ENCODE data around the gene CPT1A.

CPT1A gene

DNA sequence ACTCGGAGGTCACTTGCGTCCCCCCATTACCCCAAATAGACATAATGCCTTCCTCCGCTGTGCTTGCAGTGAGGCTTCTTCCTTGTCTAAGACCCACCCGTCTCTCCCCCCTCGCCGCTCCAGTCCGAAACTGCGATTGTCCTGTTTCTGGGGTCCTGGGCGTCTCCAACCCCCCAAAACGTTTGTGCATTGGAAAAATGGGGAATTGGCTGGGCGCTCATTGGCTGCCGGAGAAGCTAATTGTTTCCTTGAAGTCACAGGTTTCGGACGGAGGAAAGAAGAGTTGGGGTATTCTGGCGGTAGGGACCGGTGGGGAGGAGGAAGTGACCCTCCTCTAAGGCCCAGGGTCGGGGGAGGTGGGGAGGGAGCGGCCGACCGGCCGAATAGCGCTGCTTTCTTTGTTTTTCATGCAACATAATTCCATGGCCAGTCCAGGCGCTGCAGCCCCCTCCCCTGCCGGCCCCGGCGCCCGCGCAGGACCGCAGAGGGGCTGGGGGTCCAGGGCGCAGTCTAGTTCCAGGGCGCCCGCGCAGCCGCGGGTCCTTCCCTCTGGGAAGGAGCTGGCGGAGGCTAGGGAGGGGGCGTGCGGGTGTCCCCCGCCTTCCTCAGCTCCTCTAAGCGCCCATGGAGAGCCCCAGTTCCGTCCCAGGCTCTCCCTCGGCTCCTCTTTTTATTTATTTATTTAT lies 12.7 kb upstream of the CPT1A start:
- Histone ChIP-seq H2AFZ (ENCODE audit: low read length) (no peak overlapping the region), H4K20me1 (ENCODE audit: insufficient read depth, low read length) (no peaks in the 10 kb centered on the region), H3K9me3 (ENCODE audit: low read length) (no peaks in the 10 kb centered on the region), H3K27ac (ENCODE audit: low read depth, low read length, poor library complexity, severe bottlenecking) (no peak overlapping the region), H3F3A (ENCODE audit: insufficient read depth, low read length) (no peaks in the 10 kb centered on the region), H3K4me3 (ENCODE audit: low read depth, low read length, poor library complexity, severe bottlenecking) (no peak overlapping the region), H3K4me1 (ENCODE audit: insufficient read depth, low read length, severe bottlenecking) (no peaks in the 10 kb centered on the region), H3K9me2 (ENCODE audit: low read depth, low read length) (no peaks in the 10 kb centered on the region), H3K9ac (ENCODE audit: low read length) (no peak overlapping the region), H3K4me2 (ENCODE audit: low read length) (no peak overlapping the region), H3K36me3 (ENCODE audit: insufficient read depth, low read length) (no peaks in the 10 kb centered on the region), H3K27me3 (ENCODE audit: insufficient read depth, low read length) (no peaks in the 10 kb centered on the region), H3K79me2 (ENCODE audit: insufficient read depth, low read length) (no peaks in the 10 kb centered on the region)
- TF ChIP-seq, protein P1, sequence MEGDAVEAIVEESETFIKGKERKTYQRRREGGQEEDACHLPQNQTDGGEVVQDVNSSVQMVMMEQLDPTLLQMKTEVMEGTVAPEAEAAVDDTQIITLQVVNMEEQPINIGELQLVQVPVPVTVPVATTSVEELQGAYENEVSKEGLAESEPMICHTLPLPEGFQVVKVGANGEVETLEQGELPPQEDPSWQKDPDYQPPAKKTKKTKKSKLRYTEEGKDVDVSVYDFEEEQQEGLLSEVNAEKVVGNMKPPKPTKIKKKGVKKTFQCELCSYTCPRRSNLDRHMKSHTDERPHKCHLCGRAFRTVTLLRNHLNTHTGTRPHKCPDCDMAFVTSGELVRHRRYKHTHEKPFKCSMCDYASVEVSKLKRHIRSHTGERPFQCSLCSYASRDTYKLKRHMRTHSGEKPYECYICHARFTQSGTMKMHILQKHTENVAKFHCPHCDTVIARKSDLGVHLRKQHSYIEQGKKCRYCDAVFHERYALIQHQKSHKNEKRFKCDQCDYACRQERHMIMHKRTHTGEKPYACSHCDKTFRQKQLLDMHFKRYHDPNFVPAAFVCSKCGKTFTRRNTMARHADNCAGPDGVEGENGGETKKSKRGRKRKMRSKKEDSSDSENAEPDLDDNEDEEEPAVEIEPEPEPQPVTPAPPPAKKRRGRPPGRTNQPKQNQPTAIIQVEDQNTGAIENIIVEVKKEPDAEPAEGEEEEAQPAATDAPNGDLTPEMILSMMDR (IDR thresholded peaks at IDR 0.05; ENCODE audit: low read length) = no peak
- TF ChIP-seq EZH2 (IDR thresholded peaks at IDR 0.05; ENCODE audit: borderline replicate concordance, low read length) = no peak

DNA sequence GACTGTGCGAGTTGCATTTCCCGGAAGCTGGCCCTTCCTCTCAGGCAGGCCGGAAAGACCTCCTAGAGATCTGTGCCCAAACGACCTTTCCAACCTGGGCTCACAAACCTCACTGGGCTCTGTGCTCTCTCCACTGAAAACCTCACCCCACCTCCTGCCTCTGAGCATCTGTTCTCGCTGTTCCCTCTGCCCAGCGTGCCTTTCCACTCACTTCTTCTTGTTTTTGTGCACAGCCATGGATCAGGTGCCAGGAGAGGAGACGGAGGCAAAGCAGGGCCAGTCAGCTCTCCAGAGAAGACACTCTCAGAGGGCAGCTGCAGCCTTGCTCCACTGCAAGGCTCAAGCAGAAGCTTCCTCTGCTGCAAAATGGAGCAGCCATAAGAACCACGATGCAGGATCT lies 10.9 kb upstream of the CPT1A start:
- no peak for TF ChIP-seq EZH2 (IDR thresholded peaks at IDR 0.05; ENCODE audit: borderline replicate concordance, low read length)
- TF ChIP-seq, protein P1 (IDR thresholded peaks at IDR 0.05; ENCODE audit: low read length) = no peak
- no peaks in the 10 kb centered on the region for H3F3A ChIP-seq (ENCODE audit: insufficient read depth, low read length)
- H3K9ac ChIP-seq (ENCODE audit: low read length) = no peak overlapping the region
- H3K4me1 ChIP-seq (ENCODE audit: insufficient read depth, low read length, severe bottlenecking) = no peaks in the 10 kb centered on the region
- H3K9me3 ChIP-seq (ENCODE audit: low read length) = no peaks in the 10 kb centered on the region
- no peaks in the 10 kb centered on the region for H4K20me1 ChIP-seq (ENCODE audit: insufficient read depth, low read length)
- H3K4me3 ChIP-seq (ENCODE audit: low read depth, low read length, poor library complexity, severe bottlenecking) = no peak overlapping the region
- H3K79me2 ChIP-seq (ENCODE audit: insufficient read depth, low read length) = no peaks in the 10 kb centered on the region
- no peak overlapping the region for H3K4me2 ChIP-seq (ENCODE audit: low read length)
- no peak overlapping the region for H3K27ac ChIP-seq (ENCODE audit: low read depth, low read length, poor library complexity, severe bottlenecking)
- H3K9me2 ChIP-seq (ENCODE audit: low read depth, low read length) = no peaks in the 10 kb centered on the region
- H2AFZ ChIP-seq (ENCODE audit: low read length) = no peak overlapping the region
- no peaks in the 10 kb centered on the region for H3K27me3 ChIP-seq (ENCODE audit: insufficient read depth, low read length)
- H3K36me3 ChIP-seq (ENCODE audit: insufficient read depth, low read length) = no peaks in the 10 kb centered on the region

DNA sequence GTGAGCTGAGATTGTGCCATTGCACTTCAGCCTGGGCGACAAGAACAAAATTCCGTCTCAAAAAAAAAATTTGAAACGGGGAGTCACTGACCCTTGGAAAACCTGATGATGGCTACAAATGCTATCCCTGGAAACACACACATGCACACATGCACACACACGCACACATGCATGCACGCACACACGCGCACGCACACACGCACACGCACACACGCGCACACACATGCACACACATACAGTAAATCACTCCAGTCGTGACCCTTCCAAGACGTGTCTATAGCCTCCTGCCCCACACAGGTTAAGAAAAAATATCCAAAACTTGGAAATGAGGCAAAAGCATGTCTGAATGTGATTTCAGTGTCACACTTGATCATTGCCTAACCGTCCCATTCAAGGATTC lies 6.7 kb upstream of the CPT1A start:
- H3K27ac ChIP-seq (ENCODE audit: low read depth, low read length, poor library complexity, severe bottlenecking) = no peak overlapping the region
- TF ChIP-seq, protein P1 (IDR thresholded peaks at IDR 0.05; ENCODE audit: low read length) = no peak
- TF ChIP-seq EZH2 (IDR thresholded peaks at IDR 0.05; ENCODE audit: borderline replicate concordance, low read length) = no peak

More for the DNA sequence above, 6.7 kb upstream of the CPT1A start:
- Histone ChIP-seq H3K9ac (ENCODE audit: low read length) (no peak overlapping the region), H3K9me2 (ENCODE audit: low read depth, low read length) (no peaks in the 10 kb centered on the region), H3K4me3 (ENCODE audit: low read depth, low read length, poor library complexity, severe bottlenecking) (no peak overlapping the region), H3K27me3 (ENCODE audit: insufficient read depth, low read length) (no peaks in the 10 kb centered on the region; the same call in 1 of the 2 replicates), H3K4me2 (ENCODE audit: low read length) (no peak overlapping the region), H3K4me1 (ENCODE audit: insufficient read depth, low read length, severe bottlenecking) (peaks cover 12% of the 10 kb centered on the region), H3K36me3 (ENCODE audit: insufficient read depth, low read length) (no peaks in the 10 kb centered on the region), H3F3A (ENCODE audit: insufficient read depth, low read length) (no peaks in the 10 kb centered on the region), H4K20me1 (ENCODE audit: insufficient read depth, low read length) (no peaks in the 10 kb centered on the region), H3K79me2 (ENCODE audit: insufficient read depth, low read length) (no peaks in the 10 kb centered on the region), H3K9me3 (ENCODE audit: low read length) (no peaks in the 10 kb centered on the region), H2AFZ (ENCODE audit: low read length) (no peak overlapping the region)
